Astrocyte (in vitro differentiated cells and primary cell): Measurements from ENCODE around the gene CPNE1. TPM values are rescaled to one million over a fixed set of nuclear protein-coding genes. Genes with fewer than 3 reads are reported as not detected.

ENCODE experiments used
- DNase-seq: peaks from one replicate; pipeline ENCODE4 v3.0.0-alpha.2; 2010; ENCODE audit warnings: low read depth
- FAIRE-seq: peaks from 2 replicates; lab custom pipeline; 2011; peaks lifted over from hg19 to GRCh38; lab: Jason Lieb, UNC
- H2AFZ ChIP-seq: 2 replicates; pipeline ENCODE4 v1.6.0; 2012; ENCODE audit warnings: low read depth, low read length, inconsistent platforms
- H3K27ac ChIP-seq: 2 replicates; pipeline ENCODE4 v1.5.1; 2011; ENCODE audit warnings: low read depth, low read length, inconsistent platforms
- H3K27me3 ChIP-seq: 2 replicates; pipeline ENCODE4 v1.6.0; 2011; ENCODE audit warnings: low read length, inconsistent platforms; ENCODE audit not compliant: insufficient read depth
- H3K36me3 ChIP-seq: 2 replicates; pipeline ENCODE4 v1.5.1; 2011; ENCODE audit warnings: low read length, inconsistent platforms; ENCODE audit not compliant: insufficient read depth
- H3K4me1 ChIP-seq: 2 replicates; pipeline ENCODE4 v1.5.1; 2011; ENCODE audit warnings: low read length, inconsistent platforms; ENCODE audit not compliant: insufficient read depth
- H3K4me2 ChIP-seq: 2 replicates; pipeline ENCODE4 v1.6.0; 2012; ENCODE audit warnings: low read length, inconsistent platforms
- H3K4me3 ChIP-seq: 2 replicates; pipeline ENCODE4 v1.5.1; 2011; ENCODE audit warnings: low read depth, mild to moderate bottlenecking, low read length, inconsistent platforms; ENCODE audit not compliant: insufficient read depth
- H3K79me2 ChIP-seq: 2 replicates; pipeline ENCODE4 v1.6.0; 2012; ENCODE audit warnings: mild to moderate bottlenecking, low read length, inconsistent platforms; ENCODE audit not compliant: insufficient read depth
- H3K9ac ChIP-seq: 2 replicates; pipeline ENCODE4 v1.6.0; 2012; ENCODE audit warnings: mild to moderate bottlenecking, low read length, inconsistent platforms
- H3K9me3 ChIP-seq: 2 replicates; pipeline ENCODE4 v1.5.1; 2012; ENCODE audit warnings: low read depth, mild to moderate bottlenecking, low read length, inconsistent platforms; ENCODE audit not compliant: insufficient read depth
- H4K20me1 ChIP-seq: 2 replicates; pipeline ENCODE4 v1.6.0; 2012; ENCODE audit warnings: low read length, inconsistent platforms; ENCODE audit not compliant: insufficient read depth
- H3K27ac Mint-ChIP-seq: one replicate; pipeline ENCODE4 v1.8.0; 2021; ENCODE audit warnings: mild to moderate bottlenecking, mixed read lengths; ENCODE audit not compliant: unreplicated experiment
- H3K27me3 Mint-ChIP-seq: one replicate; pipeline ENCODE4 v1.8.0; 2021; ENCODE audit warnings: low read depth, mixed read lengths; ENCODE audit not compliant: unreplicated experiment
- H3K36me3 Mint-ChIP-seq: one replicate; pipeline ENCODE4 v1.8.0; 2021; ENCODE audit warnings: low read depth, mixed read lengths; ENCODE audit not compliant: unreplicated experiment
- H3K4me1 Mint-ChIP-seq: one replicate; pipeline ENCODE4 v1.8.0; 2021; ENCODE audit warnings: low read depth, mixed read lengths; ENCODE audit not compliant: unreplicated experiment
- H3K4me3 Mint-ChIP-seq: one replicate; pipeline ENCODE4 v1.8.0; 2021; ENCODE audit warnings: mild to moderate bottlenecking, moderate library complexity, mixed read lengths; ENCODE audit not compliant: unreplicated experiment
- H3K9me3 Mint-ChIP-seq: one replicate; pipeline ENCODE4 v1.8.0; 2021; ENCODE audit warnings: mild to moderate bottlenecking, mixed read lengths; ENCODE audit not compliant: unreplicated experiment
- EZH2 ChIP-seq: IDR thresholded peaks from 2 replicates; pipeline ENCODE4 v1.6.1; 2012; ENCODE audit warnings: mild to moderate bottlenecking, low read length, inconsistent platforms; ENCODE audit not compliant: insufficient read depth
- total RNA-seq: library from RNA; stranded (reverse); gene quantifications from 2 replicates; pipeline ENCODE4 v1.2.1, GENCODE V29; 2021
- TF ChIP-seq, protein P1 (sequence below): IDR thresholded peaks from 2 replicates; pipeline ENCODE4 v1.5.1; 2011; ENCODE audit warnings: low read depth, mild to moderate bottlenecking, inconsistent platforms, low read length, moderate library complexity; ENCODE audit not compliant: insufficient read depth

Gene CPNE1
- total RNA-seq, 1 donor from 2014 or later = 194 TPM

DNA sequence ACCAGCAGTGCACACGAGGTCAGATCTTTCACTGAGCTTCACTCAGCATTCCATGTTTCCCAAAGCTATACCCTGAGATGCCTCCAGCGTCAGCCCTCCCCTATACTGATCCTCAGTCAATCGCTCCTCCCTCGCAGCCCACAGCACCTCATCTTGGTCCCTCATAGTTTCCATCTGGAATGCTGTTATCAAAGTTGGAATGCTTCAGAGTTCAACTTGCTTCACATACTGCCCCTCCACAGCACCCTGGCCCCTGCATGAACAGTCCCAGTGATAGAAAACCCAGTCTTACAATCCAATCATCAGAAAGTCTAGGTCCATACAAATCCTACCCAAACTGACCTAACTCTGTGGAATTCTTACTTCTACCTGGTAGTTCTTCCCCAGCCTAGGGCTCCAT lies 29.0 kb downstream of the CPNE1 start:
- H3K36me3 Mint-ChIP-seq = peaks cover 9% of the 10 kb centered on the region
- no peak overlapping the region for H3K4me3 Mint-ChIP-seq
- no peak overlapping the region for H3K9ac ChIP-seq
- no peaks in the 10 kb centered on the region for H3K27me3 ChIP-seq
- no peak overlapping the region for H2AFZ ChIP-seq
- no peaks in the 10 kb centered on the region for H3K9me3 ChIP-seq
- H3K27me3 Mint-ChIP-seq = no peaks in the 10 kb centered on the region
- H4K20me1 ChIP-seq = peaks cover 89% of the 10 kb centered on the region
- no peak for DNase-seq
- no peak overlapping the region for H3K27ac Mint-ChIP-seq
- H3K4me1 Mint-ChIP-seq = peaks cover 27% of the 10 kb centered on the region
- H3K4me2 ChIP-seq = no peak overlapping the region
- no peaks in the 10 kb centered on the region for H3K9me3 Mint-ChIP-seq
- FAIRE-seq = no peak
- peaks cover 80% of the 10 kb centered on the region for H3K79me2 ChIP-seq
- peaks cover 10% of the 10 kb centered on the region for H3K36me3 ChIP-seq
- H3K4me3 ChIP-seq = no peak overlapping the region
- TF ChIP-seq, protein P1, sequence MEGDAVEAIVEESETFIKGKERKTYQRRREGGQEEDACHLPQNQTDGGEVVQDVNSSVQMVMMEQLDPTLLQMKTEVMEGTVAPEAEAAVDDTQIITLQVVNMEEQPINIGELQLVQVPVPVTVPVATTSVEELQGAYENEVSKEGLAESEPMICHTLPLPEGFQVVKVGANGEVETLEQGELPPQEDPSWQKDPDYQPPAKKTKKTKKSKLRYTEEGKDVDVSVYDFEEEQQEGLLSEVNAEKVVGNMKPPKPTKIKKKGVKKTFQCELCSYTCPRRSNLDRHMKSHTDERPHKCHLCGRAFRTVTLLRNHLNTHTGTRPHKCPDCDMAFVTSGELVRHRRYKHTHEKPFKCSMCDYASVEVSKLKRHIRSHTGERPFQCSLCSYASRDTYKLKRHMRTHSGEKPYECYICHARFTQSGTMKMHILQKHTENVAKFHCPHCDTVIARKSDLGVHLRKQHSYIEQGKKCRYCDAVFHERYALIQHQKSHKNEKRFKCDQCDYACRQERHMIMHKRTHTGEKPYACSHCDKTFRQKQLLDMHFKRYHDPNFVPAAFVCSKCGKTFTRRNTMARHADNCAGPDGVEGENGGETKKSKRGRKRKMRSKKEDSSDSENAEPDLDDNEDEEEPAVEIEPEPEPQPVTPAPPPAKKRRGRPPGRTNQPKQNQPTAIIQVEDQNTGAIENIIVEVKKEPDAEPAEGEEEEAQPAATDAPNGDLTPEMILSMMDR = no peak
- no peak for TF ChIP-seq EZH2
- H3K4me1 ChIP-seq = peaks cover 11% of the 10 kb centered on the region
- H3K27ac ChIP-seq = no peak overlapping the region

DNA sequence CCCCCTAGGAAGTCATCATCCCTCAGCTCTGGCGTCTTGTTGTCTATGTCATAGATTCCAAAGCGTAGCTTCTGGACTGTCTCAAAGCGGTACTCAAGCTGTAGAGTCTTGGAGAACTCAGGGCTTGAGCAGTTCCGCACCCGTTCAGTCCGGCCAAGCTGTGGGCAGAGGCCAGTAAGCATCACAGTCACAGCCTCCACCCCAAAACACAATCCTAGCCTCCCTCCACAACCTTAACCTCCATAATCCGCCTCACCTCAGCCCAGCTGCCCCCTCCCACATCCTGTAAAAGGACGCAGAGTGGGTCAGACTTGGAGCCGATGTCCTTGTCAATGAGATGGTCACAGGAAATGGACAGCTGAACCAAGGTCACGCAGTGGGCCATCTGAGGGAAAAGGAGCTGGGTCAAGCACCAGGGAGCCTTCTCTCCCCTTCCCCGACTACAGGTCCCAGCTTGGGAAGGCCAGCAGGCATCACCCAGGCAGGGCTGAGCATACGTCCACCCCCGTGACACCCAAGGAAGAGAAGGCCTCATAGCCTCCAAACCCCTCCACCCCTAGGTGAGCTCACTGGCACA lies 32.1 kb downstream of the CPNE1 start:
- H3K4me1 Mint-ChIP-seq = peaks cover 20% of the 10 kb centered on the region

DNA sequence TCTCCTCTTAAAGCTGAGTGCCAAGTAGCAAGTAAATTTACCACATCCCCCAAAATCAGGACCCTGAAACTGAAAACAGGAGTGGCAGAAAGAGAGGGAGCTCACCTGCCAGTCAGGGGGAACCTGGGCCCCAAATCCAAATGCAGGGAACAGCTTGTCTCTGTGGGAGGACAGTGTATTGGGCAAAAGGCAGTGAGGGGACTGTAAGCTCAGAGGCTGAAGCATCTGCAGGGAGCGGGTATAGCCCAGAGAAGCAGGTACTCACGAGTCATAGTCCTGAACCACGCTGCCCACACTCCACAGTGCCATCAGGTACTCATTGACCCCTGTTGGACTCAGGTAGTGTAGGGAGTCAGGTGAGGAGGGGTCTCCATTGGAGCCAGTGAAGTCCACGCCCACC lies 34.1 kb downstream of the CPNE1 start:
- H3K4me3 Mint-ChIP-seq = no peak overlapping the region
- Histone ChIP-seq H3K4me2 (no peak overlapping the region), H3K9me3 (no peaks in the 10 kb centered on the region), H3K9ac (no peak overlapping the region), H3K27me3 (no peaks in the 10 kb centered on the region), H2AFZ (no peak overlapping the region), H3K27ac (no peak overlapping the region), H3K4me3 (no peak overlapping the region), H3K4me1 (peaks cover 3% of the 10 kb centered on the region), H4K20me1 (peaks cover 41% of the 10 kb centered on the region), H3K36me3 (peaks cover 45% of the 10 kb centered on the region), H3K79me2 (peaks cover 32% of the 10 kb centered on the region)
- peaks cover 6% of the 10 kb centered on the region for H3K4me1 Mint-ChIP-seq
- H3K27ac Mint-ChIP-seq = no peak overlapping the region
- H3K9me3 Mint-ChIP-seq = no peaks in the 10 kb centered on the region
- FAIRE-seq (no peak), DNase-seq (no peak)
- peaks cover 23% of the 10 kb centered on the region for H3K36me3 Mint-ChIP-seq
- H3K27me3 Mint-ChIP-seq = no peaks in the 10 kb centered on the region
- TF ChIP-seq, protein P1 = no peak
- no peak for TF ChIP-seq EZH2

More for the DNA sequence above, 32.1 kb downstream of the CPNE1 start:
- Histone ChIP-seq H4K20me1 (peaks cover 60% of the 10 kb centered on the region), H3K4me2 (no peak overlapping the region), H3K4me1 (peaks cover 9% of the 10 kb centered on the region), H3K27ac (no peak overlapping the region), H3K9me3 (no peaks in the 10 kb centered on the region), H3K79me2 (peaks cover 50% of the 10 kb centered on the region), H3K27me3 (no peaks in the 10 kb centered on the region), H3K9ac (no peak overlapping the region), H3K4me3 (no peak overlapping the region), H2AFZ (no peak overlapping the region), H3K36me3 (peaks cover 29% of the 10 kb centered on the region)
- TF ChIP-seq, protein P1 = no peak
- no peak for TF ChIP-seq EZH2
- Mint-ChIP-seq H3K36me3 (peaks cover 11% of the 10 kb centered on the region), H3K27ac (no peak overlapping the region), H3K27me3 (no peaks in the 10 kb centered on the region), H3K4me3 (no peak overlapping the region), H3K9me3 (no peaks in the 10 kb centered on the region)
- FAIRE-seq (no peak), DNase-seq (no peak)
